ENCODE data around the gene TMEM106C.

TMEM106C gene

GRCh38 chr12:48002414-48002730, 39.0 kb downstream of the TMEM106C start:
- peaks cover 32% of the 10 kb centered on the region for H3K4me1 Mint-ChIP-seq (ENCODE audit: low read depth)
- no peak overlapping the region for H3K27ac Mint-ChIP-seq
- H3K9me3 Mint-ChIP-seq: no peaks in the 10 kb centered on the region
- no peaks in the 10 kb centered on the region for H3K36me3 Mint-ChIP-seq (ENCODE audit: low read depth)
- intact Hi-C loops (cut with micrococcal nuclease): no loop called here
- peaks cover 97% of the 10 kb centered on the region for H3K27me3 Mint-ChIP-seq
- H3K4me3 Mint-ChIP-seq: no peak overlapping the region

DNA sequence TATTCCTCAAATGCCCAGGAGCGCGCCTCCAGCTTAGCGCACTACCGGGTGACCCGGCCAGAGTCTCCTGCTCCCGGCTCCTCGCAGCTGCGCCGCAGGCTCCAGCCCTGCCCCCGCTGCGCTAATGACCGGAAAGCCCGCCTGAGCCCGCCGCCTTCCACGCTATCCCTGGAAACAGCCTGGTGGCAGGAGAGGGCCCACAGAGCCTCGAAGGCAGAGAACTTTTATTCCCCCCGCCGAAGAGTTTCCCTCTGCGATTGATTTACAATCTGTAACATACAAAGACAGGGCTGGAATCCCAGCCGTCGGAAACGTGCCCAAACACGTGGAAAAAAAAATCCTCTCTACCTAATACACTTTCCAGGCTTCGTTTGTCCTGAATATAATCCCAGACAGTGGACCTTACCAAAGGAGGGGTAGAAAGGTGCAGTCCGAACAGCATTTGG, 39.4 kb downstream of the TMEM106C start:
- no peak overlapping the region for H3K4me3 Mint-ChIP-seq
- peaks cover 97% of the 10 kb centered on the region for H3K27me3 Mint-ChIP-seq
- H3K4me1 Mint-ChIP-seq (ENCODE audit: low read depth): peaks cover 32% of the 10 kb centered on the region
- H3K36me3 Mint-ChIP-seq (ENCODE audit: low read depth): no peaks in the 10 kb centered on the region
- intact Hi-C loops (cut with micrococcal nuclease): no loop called here
- no peak overlapping the region for H3K27ac Mint-ChIP-seq
- H3K9me3 Mint-ChIP-seq: no peaks in the 10 kb centered on the region

DNA sequence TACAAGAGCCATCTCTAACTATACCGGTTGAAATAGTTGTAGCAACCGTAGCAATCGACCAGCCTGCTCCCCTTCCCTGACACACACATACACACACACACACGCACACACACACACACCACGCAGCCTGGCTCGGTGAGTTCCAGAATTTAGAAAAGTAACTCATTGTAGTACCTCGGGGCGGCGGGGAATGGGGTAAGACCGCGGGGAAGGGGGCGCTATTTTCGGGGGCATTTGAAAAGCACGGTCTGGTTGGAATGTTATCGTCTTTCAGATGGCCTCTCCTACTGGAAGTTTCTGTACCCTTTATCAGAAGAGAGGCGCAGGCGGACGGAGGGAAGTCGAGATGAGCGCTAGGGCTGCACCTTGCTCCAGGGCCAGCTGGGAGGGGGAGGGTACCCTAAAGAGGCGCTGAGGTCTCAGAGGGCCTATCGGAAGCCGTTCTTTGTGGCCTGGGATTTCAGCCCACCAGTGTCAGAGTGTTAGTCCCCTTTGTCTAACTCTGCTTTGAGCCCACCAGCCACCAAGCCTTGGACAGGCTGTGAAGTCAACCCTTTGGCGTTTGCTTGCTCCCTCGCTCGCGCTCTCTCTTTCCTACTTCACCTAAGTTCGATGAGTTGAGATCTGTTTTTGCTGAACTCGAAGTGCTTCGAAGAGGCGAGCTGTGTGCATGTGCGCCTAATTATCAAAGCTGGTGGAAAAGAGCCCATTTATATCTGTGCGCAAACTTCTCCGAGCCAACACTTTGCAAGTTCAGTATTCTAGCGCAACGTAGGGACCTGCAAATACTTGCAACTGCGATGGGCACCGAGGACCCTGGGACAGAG, 40.0 kb downstream of the TMEM106C start:
- Mint-ChIP-seq H3K36me3 (ENCODE audit: low read depth) (no peaks in the 10 kb centered on the region), H3K27ac (no peak overlapping the region), H3K4me3 (no peak overlapping the region), H3K9me3 (no peaks in the 10 kb centered on the region), H3K4me1 (ENCODE audit: low read depth) (peaks cover 32% of the 10 kb centered on the region), H3K27me3 (peaks cover 94% of the 10 kb centered on the region)
- intact Hi-C loops (cut with micrococcal nuclease): no loop called here

- peaks cover 92% of the 10 kb centered on the region for H3K27me3 Mint-ChIP-seq
- no peak within 1 kb of the TSS for H3K27ac Mint-ChIP-seq
- intact Hi-C loops (cut with micrococcal nuclease): no loop called here
- peak within 1 kb of the TSS; percentile 39 for H3K4me3 Mint-ChIP-seq
- H3K36me3 Mint-ChIP-seq (ENCODE audit: low read depth): no peaks in the 10 kb centered on the region
- no peaks in the 10 kb centered on the region for H3K9me3 Mint-ChIP-seq
- peaks cover 32% of the 10 kb centered on the region for H3K4me1 Mint-ChIP-seq (ENCODE audit: low read depth)
These were observed 40.9 kb downstream of the TMEM106C start, which contains the start of gene COL2A1 for GRCh38 chr12:48004053-48004941. Gene COL2A1 (minus strand): TSS chr12:48004476. CDS start chr12:48004321, 155 bp downstream.

GRCh38 chr12:48005001-48005749, 41.8 kb downstream of the TMEM106C start:
- H3K27me3 Mint-ChIP-seq: peaks cover 91% of the 10 kb centered on the region
- H3K4me1 Mint-ChIP-seq (ENCODE audit: low read depth): peaks cover 32% of the 10 kb centered on the region
- no peaks in the 10 kb centered on the region for H3K9me3 Mint-ChIP-seq
- H3K36me3 Mint-ChIP-seq (ENCODE audit: low read depth): no peaks in the 10 kb centered on the region
- no peak overlapping the region for H3K4me3 Mint-ChIP-seq
- intact Hi-C loops (cut with micrococcal nuclease): no loop called here
- no peak overlapping the region for H3K27ac Mint-ChIP-seq

DNA sequence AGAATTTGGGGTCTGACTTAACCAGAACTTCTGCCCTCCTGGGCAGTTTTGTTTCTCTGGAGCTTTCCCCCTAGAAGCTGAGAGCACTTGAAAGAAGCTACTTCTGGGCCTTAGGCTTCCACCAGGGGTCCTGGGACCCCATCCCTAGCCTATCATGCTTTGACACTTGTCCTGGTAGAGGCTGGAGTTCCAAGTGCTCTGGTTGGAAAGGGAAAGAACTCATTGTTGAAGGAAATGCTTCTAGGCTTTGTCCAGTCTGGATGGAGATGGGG, 42.3 kb downstream of the TMEM106C start:
- intact Hi-C loops (cut with micrococcal nuclease): no loop called here
- Mint-ChIP-seq H3K27me3 (peaks cover 88% of the 10 kb centered on the region), H3K9me3 (no peaks in the 10 kb centered on the region), H3K27ac (no peak overlapping the region), H3K36me3 (ENCODE audit: low read depth) (no peaks in the 10 kb centered on the region), H3K4me3 (no peak overlapping the region), H3K4me1 (ENCODE audit: low read depth) (peaks cover 32% of the 10 kb centered on the region)

- Mint-ChIP-seq H3K9me3 (no peaks in the 10 kb centered on the region), H3K27ac (no peak overlapping the region), H3K36me3 (ENCODE audit: low read depth) (no peaks in the 10 kb centered on the region), H3K4me1 (ENCODE audit: low read depth) (peaks cover 18% of the 10 kb centered on the region), H3K27me3 (peaks cover 79% of the 10 kb centered on the region), H3K4me3 (no peak overlapping the region)
- intact Hi-C loops (cut with micrococcal nuclease): no loop called here
These were observed 43.8 kb downstream of the TMEM106C start for GRCh38 chr12:48007206-48007605.

DNA sequence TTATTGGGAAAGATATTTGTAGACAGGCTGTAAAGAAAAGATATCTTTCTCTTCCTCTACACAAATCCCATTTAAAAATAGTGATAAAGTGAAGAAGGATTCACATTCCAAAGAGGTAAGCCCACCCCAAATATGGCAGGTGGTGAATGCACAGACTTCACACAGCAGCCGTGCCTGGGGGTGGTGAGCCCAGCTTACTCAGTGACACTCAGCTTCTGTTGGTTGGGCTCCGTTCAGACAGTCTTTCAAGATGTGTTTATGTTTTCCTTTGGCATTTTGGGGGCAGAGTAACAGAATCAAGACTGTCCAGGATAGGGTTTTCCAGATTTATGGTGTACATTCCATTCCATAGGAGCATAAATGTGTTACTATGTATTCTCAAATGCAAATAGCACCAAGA, 45.0 kb downstream of the TMEM106C start:
- Mint-ChIP-seq H3K4me3 (no peak overlapping the region), H3K4me1 (ENCODE audit: low read depth) (peaks cover 9% of the 10 kb centered on the region), H3K36me3 (ENCODE audit: low read depth) (no peaks in the 10 kb centered on the region), H3K9me3 (no peaks in the 10 kb centered on the region), H3K27me3 (peaks cover 72% of the 10 kb centered on the region), H3K27ac (no peak overlapping the region)
- intact Hi-C loops (cut with micrococcal nuclease): no loop called here

- H3K27me3 Mint-ChIP-seq: peaks cover 67% of the 10 kb centered on the region
- H3K36me3 Mint-ChIP-seq (ENCODE audit: low read depth): no peaks in the 10 kb centered on the region
- H3K9me3 Mint-ChIP-seq: no peaks in the 10 kb centered on the region
- H3K4me1 Mint-ChIP-seq (ENCODE audit: low read depth): peaks cover 3% of the 10 kb centered on the region
- intact Hi-C loops (cut with micrococcal nuclease): no loop called here
- no peak overlapping the region for H3K4me3 Mint-ChIP-seq
- H3K27ac Mint-ChIP-seq: no peak overlapping the region
These were observed 45.6 kb downstream of the TMEM106C start for GRCh38 chr12:48008950-48009349.

GRCh38 chr12:48009471-48009870, 46.1 kb downstream of the TMEM106C start:
- intact Hi-C loops (cut with micrococcal nuclease): no loop called here
- no peak overlapping the region for H3K4me3 Mint-ChIP-seq
- peaks cover 63% of the 10 kb centered on the region for H3K27me3 Mint-ChIP-seq
- H3K9me3 Mint-ChIP-seq: no peaks in the 10 kb centered on the region
- no peaks in the 10 kb centered on the region for H3K4me1 Mint-ChIP-seq (ENCODE audit: low read depth)
- no peaks in the 10 kb centered on the region for H3K36me3 Mint-ChIP-seq (ENCODE audit: low read depth)
- no peak overlapping the region for H3K27ac Mint-ChIP-seq

- H3K4me1 Mint-ChIP-seq (ENCODE audit: low read depth): no peaks in the 10 kb centered on the region
- intact Hi-C loops (cut with micrococcal nuclease): no loop called here
- peaks cover 56% of the 10 kb centered on the region for H3K27me3 Mint-ChIP-seq
- no peaks in the 10 kb centered on the region for H3K36me3 Mint-ChIP-seq (ENCODE audit: low read depth)
- H3K9me3 Mint-ChIP-seq: no peaks in the 10 kb centered on the region
- H3K4me3 Mint-ChIP-seq: no peak overlapping the region
- H3K27ac Mint-ChIP-seq: no peak overlapping the region
These were observed 47.1 kb downstream of the TMEM106C start for GRCh38 chr12:48010366-48010970.

GRCh38 chr12:48012070-48012469, 48.7 kb downstream of the TMEM106C start:
- H3K4me1 Mint-ChIP-seq (ENCODE audit: low read depth): no peaks in the 10 kb centered on the region
- no peak overlapping the region for H3K27ac Mint-ChIP-seq
- no peaks in the 10 kb centered on the region for H3K36me3 Mint-ChIP-seq (ENCODE audit: low read depth)
- H3K27me3 Mint-ChIP-seq: peaks cover 49% of the 10 kb centered on the region
- intact Hi-C loops (cut with micrococcal nuclease): no loop called here
- H3K9me3 Mint-ChIP-seq: no peaks in the 10 kb centered on the region
- no peak overlapping the region for H3K4me3 Mint-ChIP-seq

DNA sequence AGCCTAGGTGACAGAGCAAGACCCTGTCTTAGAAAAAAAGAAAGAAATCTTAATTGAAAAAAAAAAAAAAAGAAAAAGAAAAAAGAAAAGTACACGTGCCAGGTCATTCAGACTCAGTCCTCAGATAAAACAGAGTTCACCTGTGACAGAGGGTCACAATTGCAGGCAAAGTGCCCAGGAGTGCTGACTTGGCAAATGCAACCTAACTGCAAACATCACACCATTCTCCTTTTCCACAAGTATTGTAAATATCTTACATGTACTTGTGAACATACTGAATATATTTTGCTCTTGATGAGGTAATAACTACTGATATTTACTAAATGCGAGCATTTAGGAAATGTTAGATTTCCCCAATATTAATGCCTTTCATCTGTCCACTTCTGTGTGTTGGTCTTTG, 49.9 kb downstream of the TMEM106C start:
- H3K4me3 Mint-ChIP-seq: no peak overlapping the region
- H3K9me3 Mint-ChIP-seq: no peaks in the 10 kb centered on the region
- H3K4me1 Mint-ChIP-seq (ENCODE audit: low read depth): no peaks in the 10 kb centered on the region
- H3K27me3 Mint-ChIP-seq: peaks cover 43% of the 10 kb centered on the region
- no peaks in the 10 kb centered on the region for H3K36me3 Mint-ChIP-seq (ENCODE audit: low read depth)
- intact Hi-C loops (cut with micrococcal nuclease): no loop called here
- H3K27ac Mint-ChIP-seq: no peak overlapping the region

DNA sequence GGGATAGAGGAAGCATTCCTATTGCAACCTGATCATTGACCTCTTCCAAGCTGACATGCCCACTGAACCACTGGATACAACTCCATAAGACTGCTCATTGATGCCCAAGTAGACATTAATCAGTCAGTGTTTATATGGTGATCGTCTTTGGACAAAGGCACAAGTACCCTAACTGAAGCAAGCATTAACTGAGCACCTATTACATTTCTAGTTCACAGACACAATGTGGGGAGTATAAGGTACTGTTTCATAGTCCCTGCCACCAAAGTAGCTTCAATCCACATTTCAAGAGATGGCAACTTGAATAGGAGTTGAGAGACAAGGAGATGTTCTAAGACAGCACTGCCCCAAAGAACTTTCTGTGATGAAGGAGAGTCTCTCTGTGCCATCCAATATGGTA, 51.7 kb downstream of the TMEM106C start:
- no peaks in the 10 kb centered on the region for H3K4me1 Mint-ChIP-seq (ENCODE audit: low read depth)
- no peak overlapping the region for H3K27ac Mint-ChIP-seq
- peaks cover 37% of the 10 kb centered on the region for H3K27me3 Mint-ChIP-seq
- intact Hi-C loops (cut with micrococcal nuclease): no loop called here
- no peaks in the 10 kb centered on the region for H3K9me3 Mint-ChIP-seq
- no peaks in the 10 kb centered on the region for H3K36me3 Mint-ChIP-seq (ENCODE audit: low read depth)
- H3K4me3 Mint-ChIP-seq: no peak overlapping the region

Data from dendritic cell treated with granulocyte-macrophage colony-stimulating factor and Interleukin-4, amounts not matched to agents 40 ng/mL and 50 ng/mL, for 4 days (primary cell).